ENCODE measurements around the gene MAGEA8. TPM values are rescaled to one million over a fixed set of nuclear protein-coding genes. Genes with fewer than 3 reads are reported as not detected.

Gene MAGEA8
- total RNA-seq, 1 experiment from 2014 or later = not detected

DNA sequence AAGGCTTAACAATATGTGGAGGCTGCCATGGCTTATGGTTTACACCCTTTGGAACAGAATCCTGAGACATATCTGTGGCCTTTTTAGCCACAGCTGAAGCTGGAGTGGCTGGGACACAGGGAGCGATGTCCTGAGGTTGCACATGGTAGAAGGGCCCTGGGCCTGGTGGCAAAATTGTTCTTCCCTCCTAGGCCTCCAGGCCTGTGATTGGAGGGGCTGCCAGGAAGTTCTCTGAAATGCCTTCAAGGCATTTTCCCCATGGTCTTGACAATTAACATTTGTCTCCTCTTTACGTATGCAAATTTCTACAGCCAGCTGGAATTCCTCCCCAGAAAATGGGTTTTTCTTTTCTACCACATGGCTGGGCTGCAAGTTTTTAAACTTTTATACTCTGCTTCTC, 39.1 kb upstream of the MAGEA8 start:
- Histone ChIP-seq H3T11ph (ENCODE audit: low read length) (no peak overlapping the region), H3K79me2 (ENCODE audit: insufficient read depth, low read length) (no peaks in the 10 kb centered on the region)
- H3K36me3 Mint-ChIP-seq (ENCODE audit: insufficient read depth in 1 of 3, low read depth in 3 of 3) = peaks cover 25 to 38% (median 25%) of the 10 kb centered on the region in 3 experiments

More for the DNA sequence above, 39.1 kb upstream of the MAGEA8 start:
- no peak for TF ChIP-seq CTCF (conservative IDR thresholded peaks at IDR 0.05)
- no peak overlapping the region for H2AFZ ChIP-seq (ENCODE audit: low read length)
- H3K14ac ChIP-seq (ENCODE audit: insufficient read depth, low read length) = no peak overlapping the region
- Mint-ChIP-seq H3K27ac (no peak overlapping the region), H3K4me1 (peaks cover 7 to 9% of the 10 kb centered on the region in 2 experiments), H3K9me3 (peaks cover 80 to 86% of the 10 kb centered on the region in 2 experiments), H3K4me3 (no peak overlapping the region), H3K27me3 (ENCODE audit: low read depth) (no peaks in the 10 kb centered on the region; the same call in none of the 2 replicates)
- no peak overlapping the region for H4K5ac ChIP-seq (ENCODE audit: insufficient read length, low read depth, low read length)
- peaks cover 39% of the 10 kb centered on the region for H3K9me3 ChIP-seq (ENCODE audit: control insufficient read depth, low read depth, low read length)
- H3K23me2 ChIP-seq (ENCODE audit: insufficient read length, low read depth, low read length, poor library complexity, severe bottlenecking) = no peaks in the 10 kb centered on the region
- no peak overlapping the region for H2BK5ac ChIP-seq (ENCODE audit: insufficient read length, low read length)
- no peak overlapping the region for H2BK20ac ChIP-seq (ENCODE audit: low read depth, low read length, poor library complexity, severe bottlenecking)
- H3K27ac ChIP-seq (ENCODE audit: insufficient read length, low read depth, low read length) = no peak overlapping the region
- peaks cover 3% of the 10 kb centered on the region; the same call in 1 of the 2 replicates for H3K4me1 ChIP-seq (ENCODE audit: insufficient read depth, low read length)
- no peak overlapping the region for H3K18ac ChIP-seq (ENCODE audit: insufficient read length, low read depth, low read length)
- no peak overlapping the region for H3K23ac ChIP-seq (ENCODE audit: insufficient read length, low read depth, low read length)
- H2BK15ac ChIP-seq (ENCODE audit: low read depth, low read length) = no peak overlapping the region
- no peak overlapping the region for H3K9ac ChIP-seq (ENCODE audit: extremely low read depth, insufficient read length, low read length)
- H3K4ac ChIP-seq (ENCODE audit: low read depth, low read length) = no peak overlapping the region
- no CpG with 5 or more reads among the region's 2 CpGs for WGBS (ENCODE audit: extremely low coverage, insufficient read length, low lambda C conversion rate)
- H3K27me3 ChIP-seq (ENCODE audit: insufficient read depth, low read length) = no peaks in the 10 kb centered on the region
- H4K20me1 ChIP-seq (ENCODE audit: control insufficient read depth, insufficient read depth, insufficient read length) = no peaks in the 10 kb centered on the region
- no peaks in the 10 kb centered on the region for H3K79me1 ChIP-seq (ENCODE audit: insufficient read depth, low read depth, low read length, poor library complexity, severe bottlenecking)
- H2BK12ac ChIP-seq (ENCODE audit: insufficient read length, low read depth, low read length) = no peak overlapping the region
- H2BK120ac ChIP-seq (ENCODE audit: low read depth, low read length, poor library complexity, severe bottlenecking) = no peak overlapping the region
- no peak for DNase-seq
- no peak overlapping the region for H3K56ac ChIP-seq (ENCODE audit: insufficient read length, low read depth, low read length)
- H4K91ac ChIP-seq (ENCODE audit: insufficient read length, low read depth, low read length) = no peak overlapping the region
- no peak overlapping the region for H3K4me2 ChIP-seq (ENCODE audit: insufficient read depth, insufficient read length, low read length)
- H2AK5ac ChIP-seq (ENCODE audit: insufficient read length, low read length) = no peak overlapping the region
- H4K8ac ChIP-seq (replicated peaks; ENCODE audit: insufficient read length, low read depth, low read length) = no peak overlapping the region
